Calu3 (cell line): ENCODE measurements around the gene RIMS3. TPM values are rescaled to one million over a fixed set of nuclear protein-coding genes. Genes with fewer than 3 reads are reported as not detected.

Experiments used
- BruUV-seq: library from RNA; stranded (reverse); fragments of 400-500 nt; replicated peaks from 2 replicates; lab custom pipeline; 2021; lab: Mats Ljungman, UMichigan
- CTCF ChIA-PET: fragments of 300-600 bp; sonication (Branson Sonifier 250); formaldehyde crosslinking; loops from one replicate; lab custom pipeline; 2022; ENCODE audit warnings: antibody characterized with exemption; lab: Charles Lee
- DNase-seq: peaks from one replicate; pipeline ENCODE4 v3.0.0; 2022
- H3K27ac Mint-ChIP-seq: one replicate; pipeline ENCODE4 v1.8.0; 2022; ENCODE audit warnings: mixed read lengths; ENCODE audit not compliant: unreplicated experiment
- H3K27me3 Mint-ChIP-seq: one replicate; pipeline ENCODE4 v1.8.0; 2022; ENCODE audit warnings: mixed read lengths; ENCODE audit not compliant: unreplicated experiment
- H3K36me3 Mint-ChIP-seq: one replicate; pipeline ENCODE4 v1.8.0; 2022; ENCODE audit warnings: mild to moderate bottlenecking, moderate library complexity, mixed read lengths; ENCODE audit not compliant: insufficient read depth, unreplicated experiment
- H3K4me1 Mint-ChIP-seq: one replicate; pipeline ENCODE4 v1.8.0; 2022; ENCODE audit warnings: mild to moderate bottlenecking, low read depth, mixed read lengths; ENCODE audit not compliant: unreplicated experiment
- H3K4me3 Mint-ChIP-seq: one replicate; pipeline ENCODE4 v1.8.0; 2022; ENCODE audit warnings: mild to moderate bottlenecking, low read depth, moderate library complexity, mixed read lengths; ENCODE audit not compliant: unreplicated experiment
- H3K9me3 Mint-ChIP-seq: one replicate; pipeline ENCODE4 v1.8.0; 2022; ENCODE audit warnings: low read depth, mixed read lengths; ENCODE audit not compliant: unreplicated experiment
- CTCF ChIP-seq: fragments of 200-600 bp; IDR thresholded peaks from one replicate; pipeline ENCODE4 v1.8.0; 2022; ENCODE audit warnings: antibody characterized with exemption; ENCODE audit not compliant: unreplicated experiment
- intact Hi-C: fragments of 100-400 bp; cut with micrococcal nuclease; formaldehyde crosslinking; loops from one replicate; pipeline ENCODE4 v1.10.0; 2022; ENCODE audit not compliant: unreplicated experiment
- total RNA-seq: library from RNA; stranded (reverse); gene quantifications from 2 replicates; pipeline ENCODE4 v1.2.3, GENCODE V29; 2022

Gene RIMS3
- total RNA-seq, 1 experiment from 2014 or later, result 1.3 TPM

GRCh38 chr1:40606194-40606593, 59.3 kb downstream of the RIMS3 start:
- CTCF ChIA-PET, result no interaction called here
- no TSS peak for BruUV-seq
- TF ChIP-seq CTCF, result no peak
- intact Hi-C loops, result no loop called here
- Mint-ChIP-seq H3K4me1 (no peaks in the 10 kb centered on the region), H3K27me3 (peaks cover 52% of the 10 kb centered on the region), H3K27ac (no peak overlapping the region), H3K4me3 (no peak overlapping the region), H3K36me3 (no peaks in the 10 kb centered on the region), H3K9me3 (no peaks in the 10 kb centered on the region)
- no peak for DNase-seq

GRCh38 chr1:40599926-40600325, 65.6 kb downstream of the RIMS3 start:
- H3K4me1 Mint-ChIP-seq, result no peaks in the 10 kb centered on the region
- no peak for DNase-seq

GRCh38 chr1:40595623-40596022, 69.9 kb downstream of the RIMS3 start:
- TF ChIP-seq CTCF, result no peak
- peaks cover 8% of the 10 kb centered on the region for H3K4me1 Mint-ChIP-seq
- DNase-seq, result no peak
- no peak overlapping the region for H3K4me3 Mint-ChIP-seq
- CTCF ChIA-PET, result no interaction called here
- peaks cover 17% of the 10 kb centered on the region for H3K27me3 Mint-ChIP-seq
- no peaks in the 10 kb centered on the region for H3K36me3 Mint-ChIP-seq
- H3K27ac Mint-ChIP-seq, result no peak overlapping the region
- no peaks in the 10 kb centered on the region for H3K9me3 Mint-ChIP-seq
- no TSS peak for BruUV-seq
- intact Hi-C loops, result no loop called here

More at GRCh38 chr1:40599926-40600325, 65.6 kb downstream of the RIMS3 start:
- CTCF ChIA-PET, result no interaction called here
- no peak for TF ChIP-seq CTCF
- intact Hi-C loops, result no loop called here
- no peaks in the 10 kb centered on the region for H3K9me3 Mint-ChIP-seq
- BruUV-seq, result no TSS peak
- H3K27me3 Mint-ChIP-seq, result peaks cover 38% of the 10 kb centered on the region
- H3K36me3 Mint-ChIP-seq, result no peaks in the 10 kb centered on the region
- H3K27ac Mint-ChIP-seq, result no peak overlapping the region
- H3K4me3 Mint-ChIP-seq, result no peak overlapping the region

- H3K27ac Mint-ChIP-seq, result no peak overlapping the region
- DNase-seq, result no peak
- no peak overlapping the region for H3K4me3 Mint-ChIP-seq
- TF ChIP-seq CTCF, result no peak
- CTCF ChIA-PET, result no interaction called here
- peaks cover 8% of the 10 kb centered on the region for H3K4me1 Mint-ChIP-seq
- H3K36me3 Mint-ChIP-seq, result no peaks in the 10 kb centered on the region
- intact Hi-C loops, result no loop called here
- BruUV-seq, result no TSS peak
- peaks cover 10% of the 10 kb centered on the region for H3K27me3 Mint-ChIP-seq
- H3K9me3 Mint-ChIP-seq, result no peaks in the 10 kb centered on the region
Measured at GRCh38 chr1:40594187-40594531, 71.3 kb downstream of the RIMS3 start.
